Osteoblast (primary cell): Measurements from ENCODE around the gene PGLYRP3. TPM values are rescaled to one million over a fixed set of nuclear protein-coding genes. Genes with fewer than 3 reads are reported as not detected.

Experiments
- DNase-seq: peaks from one replicate; pipeline ENCODE4 v3.0.0; 2011; ENCODE audit warnings: low spot score, mixed read lengths; ENCODE audit not compliant: insufficient read length; ENCODE audit errors: missing footprints
- H2AFZ ChIP-seq: 2 replicates; pipeline ENCODE4 v1.6.0; 2011; ENCODE audit warnings: mild to moderate bottlenecking, low read length
- H3K27ac ChIP-seq: 2 replicates; pipeline ENCODE4 v1.5.1; 2011; ENCODE audit warnings: mild to moderate bottlenecking, low read depth, low read length, moderate library complexity
- H3K27me3 ChIP-seq: 2 replicates; pipeline ENCODE4 v1.6.0; 2012; ENCODE audit warnings: mild to moderate bottlenecking, control low read depth, inconsistent platforms, low read length, moderate library complexity; ENCODE audit not compliant: insufficient read depth
- H3K36me3 ChIP-seq: 2 replicates; pipeline ENCODE4 v1.5.1; 2011; ENCODE audit warnings: mild to moderate bottlenecking, low read length, control low read depth, moderate library complexity; ENCODE audit not compliant: insufficient read depth
- H3K4me1 ChIP-seq: 2 replicates; pipeline ENCODE4 v1.5.1; 2011; ENCODE audit warnings: mild to moderate bottlenecking, low read length, control low read depth, moderate library complexity; ENCODE audit not compliant: insufficient read depth
- H3K4me2 ChIP-seq: 2 replicates; pipeline ENCODE4 v1.6.0; 2011; ENCODE audit warnings: mild to moderate bottlenecking, low read length; ENCODE audit not compliant: insufficient read depth
- H3K4me3 ChIP-seq: fragments of 200-600 bp; sonication (generic); 3 replicates; pipeline ENCODE4 v1.5.1; 2012; ENCODE audit warnings: mild to moderate bottlenecking, low read length, inconsistent platforms; ENCODE audit not compliant: insufficient read depth
- H3K79me2 ChIP-seq: 2 replicates; pipeline ENCODE4 v1.6.0; 2012; ENCODE audit warnings: mild to moderate bottlenecking, low read length, control low read depth, inconsistent platforms; ENCODE audit not compliant: insufficient read depth
- H3K9me3 ChIP-seq: 2 replicates; pipeline ENCODE4 v1.5.1; 2011; ENCODE audit warnings: low read depth, low read length, control low read depth
- H4K20me1 ChIP-seq: 2 replicates; pipeline ENCODE4 v1.6.0; 2012; ENCODE audit warnings: mild to moderate bottlenecking, low read length, control low read depth; ENCODE audit not compliant: insufficient read depth
- total RNA-seq: library from RNA; depleted of rRNA; stranded (reverse); fragments of >200 nt; gene quantifications from 2 replicates; pipeline ENCODE4 v1.2.3, GENCODE V29; 2012
- TF ChIP-seq, protein P1 (sequence below): IDR thresholded peaks from 2 replicates; pipeline ENCODE4 v1.5.1; 2011; ENCODE audit warnings: mild to moderate bottlenecking, low read depth, low read length, moderate library complexity; ENCODE audit errors: extremely low read depth

Gene PGLYRP3
- total RNA-seq, 1 donor = not detected

DNA sequence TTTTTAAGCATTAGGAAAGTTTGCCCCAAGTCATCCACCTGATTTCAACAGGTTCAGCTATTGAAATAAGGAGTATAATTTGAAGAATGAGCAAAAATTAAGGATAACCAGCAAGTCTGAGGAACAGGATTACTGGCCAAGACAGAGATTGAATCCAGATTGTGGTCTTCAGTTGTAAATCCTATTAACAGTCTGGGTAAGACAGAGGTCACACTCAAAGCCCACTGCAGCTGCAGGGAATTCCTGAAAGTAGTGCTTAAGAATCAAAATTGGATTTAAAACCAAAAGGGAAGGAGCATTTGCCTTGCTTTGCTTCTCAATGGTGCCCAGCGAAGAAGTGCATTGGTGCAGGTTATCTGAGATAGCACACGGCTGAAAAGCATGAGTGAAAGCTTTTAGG, 59.7 kb downstream of the PGLYRP3 start:
- H3K4me2 ChIP-seq = no peak overlapping the region
- H3K27ac ChIP-seq = no peak overlapping the region
- H3K27me3 ChIP-seq = no peaks in the 10 kb centered on the region
- H3K4me1 ChIP-seq = no peaks in the 10 kb centered on the region
- no peaks in the 10 kb centered on the region for H3K79me2 ChIP-seq
- no peak for DNase-seq
- H4K20me1 ChIP-seq = no peaks in the 10 kb centered on the region
- no peak overlapping the region for H3K4me3 ChIP-seq
- TF ChIP-seq, protein P1, sequence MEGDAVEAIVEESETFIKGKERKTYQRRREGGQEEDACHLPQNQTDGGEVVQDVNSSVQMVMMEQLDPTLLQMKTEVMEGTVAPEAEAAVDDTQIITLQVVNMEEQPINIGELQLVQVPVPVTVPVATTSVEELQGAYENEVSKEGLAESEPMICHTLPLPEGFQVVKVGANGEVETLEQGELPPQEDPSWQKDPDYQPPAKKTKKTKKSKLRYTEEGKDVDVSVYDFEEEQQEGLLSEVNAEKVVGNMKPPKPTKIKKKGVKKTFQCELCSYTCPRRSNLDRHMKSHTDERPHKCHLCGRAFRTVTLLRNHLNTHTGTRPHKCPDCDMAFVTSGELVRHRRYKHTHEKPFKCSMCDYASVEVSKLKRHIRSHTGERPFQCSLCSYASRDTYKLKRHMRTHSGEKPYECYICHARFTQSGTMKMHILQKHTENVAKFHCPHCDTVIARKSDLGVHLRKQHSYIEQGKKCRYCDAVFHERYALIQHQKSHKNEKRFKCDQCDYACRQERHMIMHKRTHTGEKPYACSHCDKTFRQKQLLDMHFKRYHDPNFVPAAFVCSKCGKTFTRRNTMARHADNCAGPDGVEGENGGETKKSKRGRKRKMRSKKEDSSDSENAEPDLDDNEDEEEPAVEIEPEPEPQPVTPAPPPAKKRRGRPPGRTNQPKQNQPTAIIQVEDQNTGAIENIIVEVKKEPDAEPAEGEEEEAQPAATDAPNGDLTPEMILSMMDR = no peak
- H3K36me3 ChIP-seq = no peaks in the 10 kb centered on the region
- H2AFZ ChIP-seq = no peak overlapping the region
- H3K9me3 ChIP-seq = no peaks in the 10 kb centered on the region

DNA sequence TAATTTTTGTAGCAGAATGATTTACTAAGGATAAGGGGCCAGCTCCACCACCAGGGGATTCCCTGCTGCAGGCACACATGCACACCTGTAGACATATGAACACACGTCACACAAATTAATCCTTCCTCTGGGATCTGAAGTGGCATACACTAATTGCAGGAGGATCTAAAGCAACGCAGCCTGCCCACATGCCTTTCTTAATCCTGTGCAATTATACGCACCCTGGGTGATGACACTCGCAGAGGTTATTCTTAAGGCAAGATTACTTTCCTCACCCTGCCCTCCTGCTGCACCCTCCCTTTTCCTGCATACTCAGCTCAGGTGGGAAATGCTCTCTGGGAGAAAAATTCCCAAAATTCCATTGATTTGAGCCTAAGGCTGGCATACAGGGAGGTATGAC, 60.8 kb downstream of the PGLYRP3 start:
- TF ChIP-seq, protein P1 = no peak
- Histone ChIP-seq H3K27me3 (no peaks in the 10 kb centered on the region), H3K36me3 (no peaks in the 10 kb centered on the region), H3K27ac (no peak overlapping the region), H3K4me3 (no peak overlapping the region), H3K9me3 (no peaks in the 10 kb centered on the region), H3K79me2 (no peaks in the 10 kb centered on the region), H3K4me2 (no peak overlapping the region), H2AFZ (no peak overlapping the region), H4K20me1 (no peaks in the 10 kb centered on the region), H3K4me1 (no peaks in the 10 kb centered on the region)
- no peak for DNase-seq

DNA sequence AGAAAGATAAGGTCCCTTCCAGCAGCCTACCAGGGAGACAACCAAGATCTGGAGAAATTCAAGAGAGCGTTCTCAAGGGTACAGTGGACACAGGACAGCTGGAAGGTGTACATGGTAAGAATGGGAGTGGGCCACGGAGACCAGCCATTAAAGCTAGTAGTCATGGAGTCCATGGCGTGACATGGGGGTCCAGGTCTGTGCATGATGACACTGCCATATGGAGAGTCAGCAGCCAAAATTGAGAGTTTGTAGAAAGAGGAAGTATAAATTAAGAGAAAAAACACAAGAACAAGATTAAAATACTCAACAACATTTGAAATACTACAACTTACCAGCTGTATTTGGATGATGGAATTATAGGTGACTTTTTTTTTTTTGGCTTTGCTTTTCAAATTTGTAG, 61.2 kb downstream of the PGLYRP3 start:
- Histone ChIP-seq H3K27me3 (no peaks in the 10 kb centered on the region), H3K27ac (no peak overlapping the region), H2AFZ (no peak overlapping the region), H3K4me1 (no peaks in the 10 kb centered on the region), H3K9me3 (no peaks in the 10 kb centered on the region), H3K4me3 (no peak overlapping the region), H3K4me2 (no peak overlapping the region), H4K20me1 (no peaks in the 10 kb centered on the region), H3K79me2 (no peaks in the 10 kb centered on the region), H3K36me3 (no peaks in the 10 kb centered on the region)
- no peak for DNase-seq
- TF ChIP-seq, protein P1 = no peak

DNA sequence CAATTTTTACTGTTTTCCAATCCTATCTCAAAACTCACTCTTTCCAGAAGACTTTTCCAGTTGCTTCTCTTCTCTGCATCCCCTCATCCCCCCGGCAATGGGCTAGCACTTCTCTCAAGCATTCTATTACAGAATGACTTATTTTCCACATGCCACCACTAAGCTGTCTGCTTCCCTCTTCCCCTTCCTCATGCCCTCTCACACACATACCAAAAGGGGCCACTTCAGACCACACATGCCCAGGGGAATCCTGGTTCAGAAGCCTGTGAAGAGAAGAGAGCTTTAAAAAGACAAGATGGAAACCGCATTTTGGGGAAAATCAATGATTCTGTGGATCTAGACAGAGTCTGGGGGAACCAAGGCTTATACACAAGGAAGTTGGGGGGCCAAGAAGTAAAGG, 61.7 kb downstream of the PGLYRP3 start:
- no peaks in the 10 kb centered on the region for H3K9me3 ChIP-seq
- TF ChIP-seq, protein P1 = no peak
- H3K4me3 ChIP-seq = no peak overlapping the region
- H3K27me3 ChIP-seq = no peaks in the 10 kb centered on the region
- DNase-seq = no peak
- no peaks in the 10 kb centered on the region for H3K79me2 ChIP-seq
- no peaks in the 10 kb centered on the region for H3K4me1 ChIP-seq
- no peak overlapping the region for H3K27ac ChIP-seq
- no peaks in the 10 kb centered on the region for H4K20me1 ChIP-seq
- H2AFZ ChIP-seq = no peak overlapping the region
- no peak overlapping the region for H3K4me2 ChIP-seq
- no peaks in the 10 kb centered on the region for H3K36me3 ChIP-seq
